Aorta (tissue), 5 donors: ENCODE data around the gene RIPOR3. TPM values are rescaled to one million over a fixed set of nuclear protein-coding genes. Genes with fewer than 3 reads are reported as not detected.

Experiments used
- ATAC-seq: fragments of 200-7000 bp; cut with Tn5 transposase; one replicate; pipeline ENCODE4 v1.9.1; 2022; ENCODE audit warnings: moderate library complexity; ENCODE audit not compliant: low FRiP score
- DNase-seq, 2 donors: peaks; one replicate each; pipeline ENCODE4 v3.0.0-alpha.2; 2020
- H3K27ac ChIP-seq, 2 donors: one replicate each; pipeline ENCODE4 v1.5.1; 2013; ENCODE audit warnings: low read length in 2 of 2, mild to moderate bottlenecking in 2 of 2, moderate library complexity in 2 of 2, control low read depth in 1 of 2, inconsistent platforms in 1 of 2, low read depth in 1 of 2
- H3K27me3 ChIP-seq, 2 donors: one replicate each; pipeline ENCODE4 v1.6.1; 2013; ENCODE audit warnings: control low read depth in 1 of 2, low read length in 1 of 2, mild to moderate bottlenecking in 1 of 2, moderate library complexity in 1 of 2; ENCODE audit not compliant: insufficient read depth in 2 of 2, control insufficient read depth in 1 of 2
- H3K36me3 ChIP-seq, 2 donors: one replicate each; pipeline ENCODE4 v1.6.1; 2013; ENCODE audit warnings: control low read depth in 1 of 2, low read length in 1 of 2, mild to moderate bottlenecking in 1 of 2; ENCODE audit not compliant: insufficient read depth in 2 of 2, control insufficient read depth in 1 of 2
- H3K4me1 ChIP-seq, 2 donors: one replicate each; pipeline ENCODE4 v1.6.1; 2013; ENCODE audit warnings: low read length in 2 of 2, control low read depth in 1 of 2, mild to moderate bottlenecking in 1 of 2, moderate library complexity in 1 of 2; ENCODE audit not compliant: insufficient read depth in 2 of 2, control insufficient read depth in 1 of 2
- H3K4me3 ChIP-seq, 2 donors: one replicate each; pipeline ENCODE4 v1.5.1; 2013; ENCODE audit warnings: low read length in 2 of 2, control low read depth in 1 of 2, mild to moderate bottlenecking in 1 of 2
- H3K9me3 ChIP-seq: one replicate; pipeline ENCODE4 v1.6.1; 2013; ENCODE audit warnings: mild to moderate bottlenecking, low read length; ENCODE audit not compliant: control insufficient read depth
- WGBS, 2 donors: extraction: QIAGEN DNeasy Blood & Tissue Kit; methylation state at CpG; one replicate each; pipeline ENCODE4 v1.1.7; 2013; 5-methylcytosine and 5-hydroxymethylcytosine counted together
- intact Hi-C, 2 donors: fragments of 100-400 bp; cut with DNase I; formaldehyde crosslinking; loops; one replicate each; pipeline versions ENCODE4 v1.14.2 to v1.15.0; 2022
- polyA plus RNA-seq, 2 donors: library from polyadenylated mRNA; stranded (reverse); fragments of 200-250 nt; gene quantifications; one replicate each; pipeline ENCODE4 v1.2.3, GENCODE V29; 2013
- total RNA-seq, 2 donors: library from RNA; stranded (reverse); fragmentation: NEBNext Ultra II Directional; extraction: Animal tissue kit (Norgen Biotek cat#: 25700); gene quantifications; one replicate each; pipeline ENCODE4 v1.2.1, GENCODE V29; 2021
- donor health status: healthy with polysubstance abuse.
- donor health status: Bipolar disorder and iron deficiency.
- donor health status: DM: no; HTN: no; CAD: no.
- donor health status: DM: no; HTN: no; CAD: no.
- donor health status: DM: yes; HTN: yes; CAD: no.

The RIPOR3 gene
- total and polyA plus RNA-seq, 4 donors = 0.23 to 8.0 (median 2.3) TPM

GRCh38 chr20:50659975-50660670 lies 31.2 kb downstream of the RIPOR3 start:
- Histone ChIP-seq H3K36me3 (no peaks in the 10 kb centered on the region), H3K4me1 (no peaks in the 10 kb centered on the region), H3K27me3 (no peaks in the 10 kb centered on the region), H3K27ac (no peak overlapping the region), H3K4me3 (no peak overlapping the region), H3K9me3 (no peaks in the 10 kb centered on the region)
- intact Hi-C loops = no loop called here
- 95 to 96% methylated on average over 6 of the region's 6 CpGs for WGBS, 2 donors
- DNase-seq (no peak), ATAC-seq (no peak)

DNA sequence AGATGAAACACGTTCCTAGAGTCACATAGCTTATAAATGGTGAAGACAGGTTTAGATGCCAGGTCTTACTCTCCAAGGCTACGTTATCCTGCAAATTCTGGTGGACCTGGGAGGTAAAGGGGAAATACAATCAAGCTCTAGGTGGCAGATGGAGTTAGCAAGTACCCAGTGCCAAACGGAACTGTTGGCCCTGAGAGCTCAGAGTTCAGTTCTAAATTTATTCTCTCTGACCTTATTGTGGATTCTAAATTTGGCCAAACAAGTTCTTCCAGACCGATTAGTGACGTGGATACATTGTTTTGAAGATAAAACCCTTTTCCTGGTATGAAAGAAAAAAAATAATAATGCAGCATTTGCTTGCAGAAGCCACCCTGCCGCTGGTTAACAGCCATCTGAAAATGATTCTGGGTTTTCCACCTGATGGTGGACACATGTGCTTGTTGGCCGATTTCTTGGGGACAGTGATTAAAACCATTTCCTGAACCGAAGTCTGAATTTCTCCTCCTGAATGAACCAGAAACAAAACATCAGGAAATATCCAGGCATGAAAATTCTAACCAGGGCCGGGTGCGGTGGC lies 32.5 kb downstream of the RIPOR3 start:
- H3K27me3 ChIP-seq = no peaks in the 10 kb centered on the region
- intact Hi-C loops = no loop called here
- H3K4me3 ChIP-seq = no peak overlapping the region
- no peaks in the 10 kb centered on the region for H3K36me3 ChIP-seq
- no peak for DNase-seq
- WGBS, 2 donors = 27 to 31% methylated on average over 10 of the region's 10 CpGs
- no peak overlapping the region for H3K27ac ChIP-seq
- no peaks in the 10 kb centered on the region for H3K4me1 ChIP-seq
- ATAC-seq = no peak
- no peaks in the 10 kb centered on the region for H3K9me3 ChIP-seq

DNA sequence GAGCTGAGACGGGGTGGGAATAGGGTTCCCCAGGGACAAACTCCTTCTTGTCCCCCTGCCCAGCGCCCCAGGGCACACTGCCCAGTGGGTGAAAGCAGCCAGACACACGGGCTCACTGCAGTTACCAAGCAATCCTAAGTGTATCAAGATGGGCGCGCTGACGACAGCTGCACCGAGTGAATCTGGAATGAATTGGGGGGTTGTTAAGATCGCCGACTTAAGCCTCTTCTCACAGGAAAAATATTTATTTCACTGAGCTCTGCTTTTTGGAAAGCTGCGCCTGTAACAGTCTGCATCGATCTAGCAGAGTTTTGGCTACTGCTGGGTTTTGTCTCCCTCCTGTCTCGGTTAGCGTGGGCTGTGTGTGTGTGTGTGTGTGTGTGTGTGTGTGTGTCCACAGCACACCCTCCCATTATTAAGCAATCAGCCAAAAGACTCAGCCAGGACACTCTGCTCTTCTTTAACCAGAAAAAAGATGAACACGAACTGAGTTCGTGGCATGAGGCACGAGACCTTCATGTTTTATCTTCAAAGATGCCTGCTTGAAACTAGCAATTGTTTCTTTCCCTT lies 35.9 kb downstream of the RIPOR3 start:
- Histone ChIP-seq H3K4me1 (no peaks in the 10 kb centered on the region), H3K27me3 (no peaks in the 10 kb centered on the region), H3K27ac (no peak overlapping the region), H3K9me3 (no peaks in the 10 kb centered on the region), H3K4me3 (no peak overlapping the region), H3K36me3 (no peaks in the 10 kb centered on the region)
- 3 to 6% methylated on average over 16 of the region's 16 CpGs for WGBS, 2 donors
- intact Hi-C loops = no loop called here
- DNase-seq = peak in 1 of 2 donors; percentile 62
- peak; percentile 86 for ATAC-seq

GRCh38 chr20:50654904-50655303 lies 36.4 kb downstream of the RIPOR3 start:
- Histone ChIP-seq H3K9me3 (no peaks in the 10 kb centered on the region), H3K4me1 (no peaks in the 10 kb centered on the region), H3K4me3 (no peak overlapping the region), H3K36me3 (no peaks in the 10 kb centered on the region), H3K27me3 (no peaks in the 10 kb centered on the region), H3K27ac (no peak overlapping the region)
- WGBS, 2 donors = 51 to 56% methylated on average over 6 of the region's 6 CpGs
- ATAC-seq (peak; percentile 6), DNase-seq (no peak)
- intact Hi-C loops = no loop called here

- ATAC-seq = no peak
- no peaks in the 10 kb centered on the region for H3K4me1 ChIP-seq
- 79% methylated on average over 11 of the region's 11 CpGs for WGBS, 2 donors
These were observed 38.5 kb downstream of the RIPOR3 start for GRCh38 chr20:50652702-50653294.

DNA sequence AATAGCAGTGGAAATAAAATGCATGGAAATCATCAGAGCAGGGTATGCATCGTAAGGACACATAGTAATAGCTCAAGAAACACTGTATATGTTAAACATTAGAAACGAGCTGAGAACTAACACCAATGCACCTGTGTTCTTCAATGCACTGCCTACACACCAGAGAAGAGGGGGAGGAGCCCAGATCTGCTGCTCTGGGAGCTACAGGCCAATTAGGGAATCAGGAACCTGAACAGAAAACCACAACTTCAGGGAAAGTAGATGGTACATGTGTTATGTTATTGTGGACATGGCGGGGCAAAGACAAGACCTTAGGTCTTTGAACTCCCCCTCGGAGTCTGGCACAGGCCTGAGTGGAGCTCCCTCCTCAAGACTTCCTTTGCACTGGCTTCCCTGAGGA lies 39.7 kb downstream of the RIPOR3 start:
- intact Hi-C loops = no loop called here
- H3K4me3 ChIP-seq = no peak overlapping the region
- no peaks in the 10 kb centered on the region for H3K9me3 ChIP-seq
- 93 to 94% methylated on average over 4 of the region's 4 CpGs for WGBS, 2 donors
- ATAC-seq (no peak), DNase-seq (no peak)
- no peaks in the 10 kb centered on the region for H3K4me1 ChIP-seq
- no peak overlapping the region for H3K27ac ChIP-seq
- H3K36me3 ChIP-seq = no peaks in the 10 kb centered on the region
- H3K27me3 ChIP-seq = no peaks in the 10 kb centered on the region

More at GRCh38 chr20:50652702-50653294, 38.5 kb downstream of the RIPOR3 start:
- no peak overlapping the region for H3K4me3 ChIP-seq
- no peaks in the 10 kb centered on the region for H3K9me3 ChIP-seq
- no peak overlapping the region for H3K27ac ChIP-seq
- DNase-seq = no peak
- H3K27me3 ChIP-seq = no peaks in the 10 kb centered on the region
- intact Hi-C loops = no loop called here
- H3K36me3 ChIP-seq = no peaks in the 10 kb centered on the region

DNA sequence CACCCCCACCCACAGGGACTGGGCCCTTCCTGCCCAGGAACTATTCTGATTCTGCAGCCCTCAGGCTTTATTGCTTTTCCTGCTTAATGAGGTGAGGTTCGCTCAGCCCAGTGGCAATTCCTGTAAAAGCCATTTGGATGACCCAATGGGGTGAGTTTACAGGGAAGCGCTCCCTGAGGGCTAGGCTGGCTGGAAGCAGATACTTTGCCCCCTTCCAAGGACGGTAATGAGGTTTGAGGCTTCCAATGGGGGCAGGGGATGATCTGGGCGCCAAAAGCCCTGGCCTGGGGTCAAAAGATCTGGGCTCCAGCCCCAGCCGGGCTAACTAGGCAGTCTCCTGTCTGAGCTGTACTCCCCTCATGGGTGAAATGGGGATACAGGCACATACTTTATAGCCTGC lies 41.8 kb downstream of the RIPOR3 start:
- no peaks in the 10 kb centered on the region for H3K36me3 ChIP-seq
- ATAC-seq = peak; percentile 59

GRCh38 chr20:50648651-50649050 lies 42.7 kb downstream of the RIPOR3 start:
- Histone ChIP-seq H3K9me3 (no peaks in the 10 kb centered on the region), H3K36me3 (no peaks in the 10 kb centered on the region), H3K27me3 (no peaks in the 10 kb centered on the region), H3K4me3 (no peak overlapping the region), H3K4me1 (no peaks in the 10 kb centered on the region), H3K27ac (no peak overlapping the region)
- 97 to 99% methylated on average over 6 of the region's 6 CpGs for WGBS, 2 donors
- no peak for ATAC-seq
- DNase-seq = no peak
- intact Hi-C loops = loop anchor here in 1 of 2 donors (5.0 kb wide), 1 partner anchor 84 kb away; the partner anchor contains the start of gene PARD6B

More for the DNA sequence above, 41.8 kb downstream of the RIPOR3 start:
- DNase-seq = no peak
- no peaks in the 10 kb centered on the region for H3K27me3 ChIP-seq
- no peak overlapping the region for H3K27ac ChIP-seq
- H3K4me3 ChIP-seq = no peak overlapping the region
- intact Hi-C loops = loop anchor here in 1 of 2 donors (5.0 kb wide), 1 partner anchor 83 kb away; the partner anchor contains the start of gene PARD6B
- H3K4me1 ChIP-seq = no peaks in the 10 kb centered on the region
- WGBS, 2 donors = 57 to 70% methylated on average over 5 of the region's 5 CpGs
- H3K9me3 ChIP-seq = no peaks in the 10 kb centered on the region
